H9 (cell line): ENCODE results near the gene HIGD1B. TPM values are rescaled to one million over a fixed set of nuclear protein-coding genes. Genes with fewer than 3 reads are reported as not detected.
A peak's percentile ranks its signal among the peaks of the same experiment; 100 is the strongest.

Experiments used
- DNase-seq: peaks from one replicate; pipeline ENCODE4 v3.0.0-alpha.2; 2017
- H2AFZ ChIP-seq: one replicate; pipeline ENCODE4 v1.6.1; 2013; ENCODE audit warnings: mild to moderate bottlenecking, low read length, control low read depth, moderate library complexity
- H2AK5ac ChIP-seq: 2 replicates; pipeline ENCODE4 v1.6.1; 2013; ENCODE audit warnings: low read length, control low read depth, mixed read lengths; ENCODE audit not compliant: insufficient read length
- H2BK120ac ChIP-seq: one replicate; pipeline ENCODE4 v1.6.1; 2013; ENCODE audit warnings: low read depth, mild to moderate bottlenecking, low read length, control low read depth, inconsistent platforms; ENCODE audit not compliant: poor library complexity, severe bottlenecking
- H2BK12ac ChIP-seq: 2 replicates; pipeline ENCODE4 v1.6.1; 2013; ENCODE audit warnings: low read length, control low read depth, mixed read lengths, low read depth; ENCODE audit not compliant: insufficient read length
- H2BK15ac ChIP-seq: 2 replicates; pipeline ENCODE4 v1.6.1; 2013; ENCODE audit warnings: low read depth, low read length, control low read depth
- H2BK20ac ChIP-seq: one replicate; pipeline ENCODE4 v1.6.1; 2013; ENCODE audit warnings: low read depth, mild to moderate bottlenecking, low read length, control low read depth, inconsistent platforms; ENCODE audit not compliant: poor library complexity, severe bottlenecking
- H2BK5ac ChIP-seq: 2 replicates; pipeline ENCODE4 v1.6.1; 2013; ENCODE audit warnings: low read length, control low read depth, mixed read lengths; ENCODE audit not compliant: insufficient read length
- H3K14ac ChIP-seq: 2 replicates; pipeline ENCODE4 v1.6.1; 2013; ENCODE audit warnings: low read length, control low read depth; ENCODE audit not compliant: insufficient read depth
- H3K18ac ChIP-seq: 2 replicates; pipeline ENCODE4 v1.6.1; 2013; ENCODE audit warnings: low read depth, mild to moderate bottlenecking, mixed read lengths, low read length, control low read depth; ENCODE audit not compliant: insufficient read length
- H3K23ac ChIP-seq: 2 replicates; pipeline ENCODE4 v1.6.1; 2013; ENCODE audit warnings: low read length, control low read depth, mixed read lengths, low read depth; ENCODE audit not compliant: insufficient read length
- H3K23me2 ChIP-seq: 2 replicates; pipeline ENCODE4 v1.6.1; 2013; ENCODE audit warnings: low read depth, mild to moderate bottlenecking, mixed read lengths, low read length, control low read depth; ENCODE audit not compliant: insufficient read length, poor library complexity, severe bottlenecking
- H3K27ac ChIP-seq: 2 replicates; pipeline ENCODE4 v1.5.1; 2013; ENCODE audit warnings: low read length, control low read depth, mixed read lengths, low read depth; ENCODE audit not compliant: insufficient read length
- H3K27me3 ChIP-seq: 2 replicates; pipeline ENCODE4 v1.6.1; 2013; ENCODE audit warnings: low read length, control low read depth, inconsistent platforms; ENCODE audit not compliant: insufficient read depth
- H3K4ac ChIP-seq: 2 replicates; pipeline ENCODE4 v1.6.1; 2013; ENCODE audit warnings: low read depth, mild to moderate bottlenecking, control low read depth, inconsistent platforms, low read length, moderate library complexity
- H3K4me1 ChIP-seq: 2 replicates; pipeline ENCODE4 v1.6.1; 2013; ENCODE audit warnings: low read length, control low read depth, inconsistent platforms; ENCODE audit not compliant: insufficient read depth
- H3K4me2 ChIP-seq: 2 replicates; pipeline ENCODE4 v1.6.1; 2013; ENCODE audit warnings: low read length, control low read depth, mixed read lengths; ENCODE audit not compliant: insufficient read length, insufficient read depth
- H3K56ac ChIP-seq: 2 replicates; pipeline ENCODE4 v1.6.1; 2013; ENCODE audit warnings: low read depth, mild to moderate bottlenecking, mixed read lengths, low read length, control low read depth; ENCODE audit not compliant: insufficient read length
- H3K79me1 ChIP-seq: 2 replicates; pipeline ENCODE4 v1.6.1; 2013; ENCODE audit warnings: low read depth, mild to moderate bottlenecking, moderate library complexity, low read length, control low read depth, inconsistent platforms; ENCODE audit not compliant: insufficient read depth, poor library complexity, severe bottlenecking
- H3K79me2 ChIP-seq: 2 replicates; pipeline ENCODE4 v1.6.1; 2013; ENCODE audit warnings: low read length, control low read depth, inconsistent platforms; ENCODE audit not compliant: insufficient read depth
- H3K9ac ChIP-seq: 2 replicates; pipeline ENCODE4 v1.6.1; 2013; ENCODE audit warnings: low read length, control low read depth, mixed read lengths; ENCODE audit not compliant: insufficient read length; ENCODE audit errors: extremely low read depth
- H3K9me3 ChIP-seq: one replicate; pipeline ENCODE4 v1.6.1; 2013; ENCODE audit warnings: low read depth, low read length, inconsistent platforms; ENCODE audit not compliant: control insufficient read depth
- H3T11ph ChIP-seq: one replicate; pipeline ENCODE4 v1.6.1; 2013; ENCODE audit warnings: mild to moderate bottlenecking, low read length, control low read depth, inconsistent platforms
- H4K20me1 ChIP-seq: one replicate; pipeline ENCODE4 v1.6.1; 2013; ENCODE audit not compliant: control insufficient read depth, insufficient read length, insufficient read depth
- H4K5ac ChIP-seq: 2 replicates; pipeline ENCODE4 v1.6.1; 2013; ENCODE audit warnings: low read depth, mild to moderate bottlenecking, mixed read lengths, low read length, control low read depth; ENCODE audit not compliant: insufficient read length
- H4K8ac ChIP-seq: replicated peaks from 2 replicates; pipeline ENCODE4 v1.6.1; 2013; ENCODE audit warnings: low read length, control low read depth, mixed read lengths, low read depth; ENCODE audit not compliant: insufficient read length
- H4K91ac ChIP-seq: 2 replicates; pipeline ENCODE4 v1.6.1; 2013; ENCODE audit warnings: low read depth, mild to moderate bottlenecking, moderate library complexity, mixed read lengths, low read length, control low read depth; ENCODE audit not compliant: insufficient read length
- H3K27ac Mint-ChIP-seq, 3 experiments: 2 replicates in 2 of 3; 3 replicates in 1 of 3; pipeline ENCODE4 v1.8.0; 2020 to 2021; ENCODE audit warnings: mixed read lengths in 3 of 3, mild to moderate bottlenecking in 1 of 3, moderate library complexity in 1 of 3
- H3K27me3 Mint-ChIP-seq: 2 replicates; pipeline ENCODE4 v1.8.0; 2021; ENCODE audit warnings: low read depth, mild to moderate bottlenecking, moderate library complexity, mixed read lengths
- H3K36me3 Mint-ChIP-seq, 3 experiments: 2 replicates in 2 of 3; 3 replicates in 1 of 3; pipeline ENCODE4 v1.8.0; 2020 to 2021; ENCODE audit warnings: low read depth in 3 of 3, mixed read lengths in 3 of 3; ENCODE audit not compliant: insufficient read depth in 1 of 3
- H3K4me1 Mint-ChIP-seq, 2 experiments: 2 replicates each; pipeline ENCODE4 v1.8.0; 2020; ENCODE audit warnings: mixed read lengths in 2 of 2
- H3K4me3 Mint-ChIP-seq, 2 experiments: 2 replicates in 1 of 2; 3 replicates in 1 of 2; pipeline ENCODE4 v1.8.0; 2020 to 2021; ENCODE audit warnings: mild to moderate bottlenecking in 2 of 2, mixed read lengths in 2 of 2, moderate library complexity in 1 of 2
- H3K9me3 Mint-ChIP-seq, 2 experiments: 2 replicates in 1 of 2; 3 replicates in 1 of 2; pipeline ENCODE4 v1.8.0; 2020; ENCODE audit warnings: mild to moderate bottlenecking in 2 of 2, mixed read lengths in 2 of 2, moderate library complexity in 1 of 2
- CTCF ChIP-seq: fragments of 200-600 bp; sonication (generic); conservative IDR thresholded peaks from 3 replicates; pipeline ENCODE4 v1.8.0; 2021; ENCODE audit warnings: antibody characterized with exemption, mild to moderate bottlenecking
- WGBS: extraction: QIAGEN DNeasy Blood & Tissue Kit; methylation state at CpG from one replicate; pipeline ENCODE4 v1.1.7; 2013; ENCODE audit warnings: missing lambda C conversion rate, low lambda C conversion rate, mixed read lengths; ENCODE audit not compliant: insufficient read length; ENCODE audit errors: extremely low coverage; 5-methylcytosine and 5-hydroxymethylcytosine counted together
- long read RNA-seq: library from polyadenylated mRNA; unstranded; transcript quantifications from one replicate; pipeline ENCODE4 v2.0.0, GENCODE V29; 2020
- total RNA-seq: library from RNA; stranded (reverse); gene quantifications from 2 replicates; pipeline ENCODE4 v1.2.1, GENCODE V29; 2021

The HIGD1B gene
- not detected in 2 replicates for total RNA-seq
- long read RNA-seq, result 0 reads

- Histone ChIP-seq H3K14ac (no peak within 1 kb of the TSS), H3K18ac (no peak within 1 kb of the TSS), H4K20me1 (no peaks in the 10 kb centered on the region), H3K4ac (no peak within 1 kb of the TSS), H3K23me2 (no peaks in the 10 kb centered on the region), H2BK12ac (no peak within 1 kb of the TSS), H2AFZ (no peak within 1 kb of the TSS), H2AK5ac (no peak within 1 kb of the TSS), H3K23ac (no peak within 1 kb of the TSS), H2BK120ac (no peak within 1 kb of the TSS), H4K5ac (no peak within 1 kb of the TSS), H3K9ac (no peak within 1 kb of the TSS), H3K56ac (no peak within 1 kb of the TSS), H3K9me3 (no peaks in the 10 kb centered on the region), H3K4me1 (peaks cover 12% of the 10 kb centered on the region; the same call in 1 of the 2 replicates), H3K27me3 (no peaks in the 10 kb centered on the region), H3K27ac (no peak within 1 kb of the TSS), H2BK20ac (no peak within 1 kb of the TSS), H4K8ac (no peak within 1 kb of the TSS), H3K79me2 (no peaks in the 10 kb centered on the region), H2BK15ac (no peak within 1 kb of the TSS), H3K4me2 (no peak within 1 kb of the TSS), H3K79me1 (no peaks in the 10 kb centered on the region), H4K91ac (no peak within 1 kb of the TSS), H3T11ph (no peak within 1 kb of the TSS), H2BK5ac (no peak within 1 kb of the TSS)
- H3K36me3 Mint-ChIP-seq, result peaks cover 16 to 31% (median 25%) of the 10 kb centered on the region in 3 experiments
- H3K9me3 Mint-ChIP-seq, result no peaks in the 10 kb centered on the region
- no peak within 1 kb of the TSS for H3K4me3 Mint-ChIP-seq
- DNase-seq, result no peak
- peaks cover 28 to 33% of the 10 kb centered on the region in 2 experiments for H3K4me1 Mint-ChIP-seq
- peak within 1 kb of the TSS in 1 of 3 experiments; percentile 28; a peak in 2 of 7 replicates for H3K27ac Mint-ChIP-seq
- no peak for TF ChIP-seq CTCF
- no CpG with 5 or more reads among the region's 2 CpGs for WGBS
- H3K27me3 Mint-ChIP-seq, result peaks cover 4% of the 10 kb centered on the region; the same call in 1 of the 2 replicates
Measured at GRCh38 chr17:44847586-44847985, at the start of gene HIGD1B. TSS of gene HIGD1B (plus strand) at chr17:44847883. CDS start at chr17:44848153, 270 bp downstream.
